Measurements from ENCODE around the gene HS3ST5.

DNA sequence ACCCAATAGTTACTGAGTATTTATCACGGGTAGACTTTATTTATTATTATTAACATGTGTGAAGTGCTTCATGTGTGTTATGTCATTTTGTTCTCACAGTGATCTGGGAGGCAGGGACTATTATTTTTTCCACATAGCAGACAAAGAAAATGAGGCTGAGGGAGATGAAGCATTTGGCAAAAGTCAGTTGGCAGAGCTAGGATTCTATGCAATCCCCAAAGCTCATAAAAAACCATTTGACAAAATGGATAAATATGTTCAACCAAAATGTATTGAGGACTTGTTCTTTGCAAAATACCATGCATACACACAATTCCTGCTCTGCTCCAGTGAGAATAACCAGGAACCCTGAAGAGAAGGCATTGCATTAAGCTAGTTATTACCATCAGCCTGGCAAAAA is 184.4 kb downstream of the HS3ST5 start:
- no peak for TF ChIP-seq TAF1 (IDR thresholded peaks at IDR 0.05; ENCODE audit: borderline replicate concordance, insufficient read depth, low read length)
- TF ChIP-seq, protein P1, sequence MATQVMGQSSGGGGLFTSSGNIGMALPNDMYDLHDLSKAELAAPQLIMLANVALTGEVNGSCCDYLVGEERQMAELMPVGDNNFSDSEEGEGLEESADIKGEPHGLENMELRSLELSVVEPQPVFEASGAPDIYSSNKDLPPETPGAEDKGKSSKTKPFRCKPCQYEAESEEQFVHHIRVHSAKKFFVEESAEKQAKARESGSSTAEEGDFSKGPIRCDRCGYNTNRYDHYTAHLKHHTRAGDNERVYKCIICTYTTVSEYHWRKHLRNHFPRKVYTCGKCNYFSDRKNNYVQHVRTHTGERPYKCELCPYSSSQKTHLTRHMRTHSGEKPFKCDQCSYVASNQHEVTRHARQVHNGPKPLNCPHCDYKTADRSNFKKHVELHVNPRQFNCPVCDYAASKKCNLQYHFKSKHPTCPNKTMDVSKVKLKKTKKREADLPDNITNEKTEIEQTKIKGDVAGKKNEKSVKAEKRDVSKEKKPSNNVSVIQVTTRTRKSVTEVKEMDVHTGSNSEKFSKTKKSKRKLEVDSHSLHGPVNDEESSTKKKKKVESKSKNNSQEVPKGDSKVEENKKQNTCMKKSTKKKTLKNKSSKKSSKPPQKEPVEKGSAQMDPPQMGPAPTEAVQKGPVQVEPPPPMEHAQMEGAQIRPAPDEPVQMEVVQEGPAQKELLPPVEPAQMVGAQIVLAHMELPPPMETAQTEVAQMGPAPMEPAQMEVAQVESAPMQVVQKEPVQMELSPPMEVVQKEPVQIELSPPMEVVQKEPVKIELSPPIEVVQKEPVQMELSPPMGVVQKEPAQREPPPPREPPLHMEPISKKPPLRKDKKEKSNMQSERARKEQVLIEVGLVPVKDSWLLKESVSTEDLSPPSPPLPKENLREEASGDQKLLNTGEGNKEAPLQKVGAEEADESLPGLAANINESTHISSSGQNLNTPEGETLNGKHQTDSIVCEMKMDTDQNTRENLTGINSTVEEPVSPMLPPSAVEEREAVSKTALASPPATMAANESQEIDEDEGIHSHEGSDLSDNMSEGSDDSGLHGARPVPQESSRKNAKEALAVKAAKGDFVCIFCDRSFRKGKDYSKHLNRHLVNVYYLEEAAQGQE (IDR thresholded peaks at IDR 0.05; ENCODE audit: insufficient read depth in 1 of 2, low read depth in 2 of 2, low read length in 2 of 2): no peak
- TF ChIP-seq POLR2AphosphoS5 (IDR thresholded peaks at IDR 0.05; ENCODE audit: low read depth, low read length): no peak

Measured in PFSK-1 (cell line).